A549 (cell line): Measurements from ENCODE around the gene CFAP46. TPM values are rescaled to one million over a fixed set of nuclear protein-coding genes. Genes with fewer than 3 reads are reported as not detected.
"Not testable (repeated sequence)": the region's sequence is repeated elsewhere in the genome, so short reads cannot be mapped to it uniquely, and the experiment has no call there.

Source experiments
- ATAC-seq, 2 experiments: fragments of 200-7000 bp in 1 of 2; fragments of >200 bp in 1 of 2; cut with Nextera tagmentation in 1 of 2; cut with Tn5 transposase in 1 of 2; 3 replicates each; pipeline versions ENCODE4 v1.8.0 to v1.9.1; 2018 to 2020; ENCODE audit warnings: mild to moderate bottlenecking in 1 of 2, moderate library complexity in 1 of 2
- CTCF ChIA-PET: fragments of 300-600 bp; sonication (Branson Sonifier 250); formaldehyde crosslinking; extraction: SDS; loops from one replicate; lab custom pipeline; 2021; ENCODE audit warnings: antibody characterized with exemption, inconsistent platforms; lab: Yijun Ruan, JAX
- POLR2A ChIA-PET: fragments of 350-600 bp; formaldehyde crosslinking; extraction: SDS; loops from one replicate; lab custom pipeline; 2021; ENCODE audit warnings: antibody characterized with exemption, inconsistent platforms; lab: Yijun Ruan, JAX
- DNase-seq, 2 experiments: peaks; one replicate each; pipeline versions ENCODE4 v3.0.0 to v3.0.0-alpha.2; 2011 to 2016; ENCODE audit warnings: low read depth in 1 of 2, low spot score in 1 of 2
- FAIRE-seq: peaks from 2 replicates; lab custom pipeline; 2011; peaks lifted over from hg19 to GRCh38; lab: Jason Lieb, UNC
- H3K27ac ChIP-seq, 2 experiments: fragments of >200 bp; sonication (Bioruptor Twin); formaldehyde crosslinking; 3 replicates each; pipeline ENCODE4 v1.5.1; 2016 to 2017
- H3K4me1 ChIP-seq: fragments of >200 bp; sonication (Bioruptor Twin); formaldehyde crosslinking; 3 replicates; pipeline ENCODE4 v1.6.1; 2016
- H3K4me2 ChIP-seq: fragments of >200 bp; sonication (Bioruptor Twin); formaldehyde crosslinking; 3 replicates; pipeline ENCODE4 v1.6.1; 2016
- H3K4me3 ChIP-seq: fragments of >200 bp; sonication (Bioruptor Twin); formaldehyde crosslinking; 3 replicates; pipeline ENCODE4 v1.5.1; 2016
- H3K9me3 ChIP-seq: fragments of >200 bp; sonication (Bioruptor Twin); formaldehyde crosslinking; 3 replicates; pipeline ENCODE4 v1.6.1; 2016
- E2F6 ChIP-seq: IDR thresholded peaks from 2 replicates; pipeline ENCODE4 v1.6.1; 2012; ENCODE audit warnings: low read depth, borderline replicate concordance
- ELK1 ChIP-seq: fragments of 150-350 bp; IDR thresholded peaks from 2 replicates; pipeline ENCODE4 v1.6.1; 2014; ENCODE audit warnings: low read depth, mild to moderate bottlenecking, low read length
- GATA3 ChIP-seq: IDR thresholded peaks from 2 replicates; pipeline ENCODE4 v1.6.1; 2012; ENCODE audit warnings: borderline replicate concordance
- HOXB13 ChIP-seq: fragments of 250-450 bp; sonication (Bioruptor Pico); IDR thresholded peaks from 2 replicates; pipeline ENCODE4 v1.5.0; 2020; ENCODE audit warnings: low read depth, mild to moderate bottlenecking, moderate library complexity
- JUNB ChIP-seq: fragments of >200 bp; sonication (Bioruptor Twin); formaldehyde crosslinking; IDR thresholded peaks from 2 replicates; pipeline ENCODE4 v1.6.1; 2016
- KDM5A ChIP-seq: fragments of 200-600 bp; sonication (generic); IDR thresholded peaks from 2 replicates; pipeline ENCODE4 v1.6.1; 2016; ENCODE audit warnings: antibody characterized with exemption, mild to moderate bottlenecking
- MAFK ChIP-seq: fragments of 450-650 bp; IDR thresholded peaks from 2 replicates; pipeline ENCODE4 v1.6.1; 2014; ENCODE audit not compliant: partially characterized antibody
- NPAS2 ChIP-seq: fragments of 250-450 bp; sonication (Bioruptor Pico); IDR thresholded peaks from 2 replicates; pipeline ENCODE4 v1.8.0; 2022; ENCODE audit warnings: mild to moderate bottlenecking, moderate library complexity, borderline replicate concordance
- NR3C1 ChIP-seq: fragments of >200 bp; sonication (Bioruptor Twin); formaldehyde crosslinking; IDR thresholded peaks from 3 replicates; pipeline ENCODE4 v1.6.1; 2017
- PHF8 ChIP-seq: fragments of 200-600 bp; sonication (generic); IDR thresholded peaks from 2 replicates; pipeline ENCODE4 v1.6.1; 2016; ENCODE audit warnings: low read depth, mild to moderate bottlenecking, antibody characterized with exemption, moderate library complexity, borderline replicate concordance
- REST ChIP-seq: fragments of 200-600 bp; sonication (generic); IDR thresholded peaks from 2 replicates; pipeline ENCODE4 v1.6.1; 2016; ENCODE audit warnings: antibody characterized with exemption, mild to moderate bottlenecking, moderate library complexity
- TFCP2L1 ChIP-seq: fragments of 250-450 bp; sonication (Bioruptor Pico); IDR thresholded peaks from 2 replicates; pipeline ENCODE4 v1.5.0; 2021; ENCODE audit warnings: mild to moderate bottlenecking
- TP53 ChIP-seq: fragments of 250-450 bp; sonication (Bioruptor Pico); IDR thresholded peaks from 2 replicates; pipeline ENCODE4 v1.5.0; 2021; ENCODE audit warnings: mild to moderate bottlenecking, moderate library complexity
- USF2 ChIP-seq: fragments of 450-650 bp; IDR thresholded peaks from 2 replicates; pipeline ENCODE4 v1.6.1; 2014; ENCODE audit warnings: antibody characterized with exemption
- ZC3H11A ChIP-seq: fragments of 450-650 bp; IDR thresholded peaks from 2 replicates; pipeline ENCODE4 v1.6.1; 2014; ENCODE audit warnings: antibody characterized with exemption, mild to moderate bottlenecking
- ZNF302 ChIP-seq: fragments of 250-450 bp; sonication (Bioruptor Pico); IDR thresholded peaks from 2 replicates; pipeline ENCODE4 v1.9.0; 2021; ENCODE audit warnings: inconsistent platforms, mild to moderate bottlenecking, moderate library complexity
- WGBS: methylation state at CpG from one replicate; pipeline ENCODE4 v1.1.6; 2017; ENCODE audit errors: missing lambda C conversion rate; 5-methylcytosine and 5-hydroxymethylcytosine counted together
- polyA plus RNA-seq, 4 experiments: library from polyadenylated mRNA; depleted of rRNA in 3 of 4; stranded (reverse); fragments of >200 nt; fragmentation: RNase III in 1 of 4; extraction: RNeasy Plus Mini Kit Qiagen cat#74134 plus additional on column Dnase treatment in 1 of 4; gene quantifications; 2 replicates in 3 of 4; 3 replicates in 1 of 4; pipeline ENCODE4 v1.2.3, GENCODE V29; 2011 to 2017

The CFAP46 gene
- polyA plus RNA-seq, 2 of the 4 experiments (the other 2 are of a cell fraction): 0.88 to 1.8 TPM

GRCh38 chr10:132774181-132774901, 168.0 kb downstream of the CFAP46 start:
- ChIA-PET CTCF (interaction anchor here (0.6 kb wide), 1 partner anchor 204 kb away, joined by 3 read pairs; no protein-coding TSS in a partner anchor), POLR2A (no interaction called here)
- DNase-seq (no peak), FAIRE-seq (no peak), ATAC-seq (peak; percentile 62 to 73)
- peak overlapping the region; percentile 55 to 81; a peak in 4 of 6 replicates for H3K27ac ChIP-seq
- H3K9me3 ChIP-seq: no peaks in the 10 kb centered on the region
- TF ChIP-seq ELK1 (no peak), ZNF302 (no peak), GATA3 (no peak), NPAS2 (CRISPR knock-in tag) (no peak), NR3C1 (no peak), E2F6 (no peak), TFCP2L1 (CRISPR knock-in tag) (no peak), JUNB (no peak), PHF8 (no peak), HOXB13 (no peak), REST (no peak), KDM5A (no peak), USF2 (no peak), MAFK (no peak), ZC3H11A (no peak), TP53 (no peak)
- TF ChIP-seq, all 56 proteins: peak for 0
- WGBS: 83% methylated on average over 21 of the region's 29 CpGs
- Histone ChIP-seq H3K4me1 (peaks cover 14% of the 10 kb centered on the region), H3K4me2 (no peak overlapping the region; the same call in 2 of the 3 replicates), H3K4me3 (no peak overlapping the region)

GRCh38 chr10:132772816-132773215, 169.6 kb downstream of the CFAP46 start:
- ATAC-seq, H3K27ac ChIP-seq, DNase-seq, H3K4me2 ChIP-seq, H3K9me3 ChIP-seq, CTCF ChIA-PET, H3K4me3 ChIP-seq, FAIRE-seq, POLR2A ChIA-PET: not testable (repeated sequence)
- WGBS: 95% methylated on average over 20 of the region's 25 CpGs
- H3K4me1 ChIP-seq: peaks cover 14% of the 10 kb centered on the region
